ENCODE results near the gene DRAM2. TPM values are rescaled to one million over a fixed set of nuclear protein-coding genes. Genes with fewer than 3 reads are reported as not detected.

DRAM2 gene
- 33.1 and 42.2 TPM in 2 replicates for total RNA-seq

GRCh38 chr1:111139956-111140679 lies at the start of gene DRAM2, which contains the start of gene CEPT1:
Gene DRAM2 (minus strand): TSS chr1:111140093. CDS start chr1:111131554, 8,539 bp downstream.
Gene CEPT1 (plus strand): TSS chr1:111140223. CDS start chr1:111147715, 7,492 bp downstream.

Other genes starting within 250 kb of the DRAM2 start
- gene LRIF1, start 176.2 kb downstream of the DRAM2 start, total RNA-seq: 13.1 and 13.5 TPM in 2 replicates
- 20.1 and 24.0 TPM in 2 replicates for gene CEPT1, start 130 bp upstream of the DRAM2 start, total RNA-seq
- gene DENND2D, start 60.6 kb upstream of the DRAM2 start, total RNA-seq: 0.20 and 0.73 TPM in 2 replicates
- gene CHI3L2, start 87.6 kb upstream of the DRAM2 start, total RNA-seq: not detected in 2 replicates
- not detected in 2 replicates for gene CHIA, start 150.8 kb upstream of the DRAM2 start, total RNA-seq